ENCODE results near the gene EXOC4. TPM values are rescaled to one million over a fixed set of nuclear protein-coding genes. Genes with fewer than 3 reads are reported as not detected.

The EXOC4 gene
- total RNA-seq, 4 donors from 2014 or later, result 36.9 to 78.0 (median 52.2) TPM

DNA sequence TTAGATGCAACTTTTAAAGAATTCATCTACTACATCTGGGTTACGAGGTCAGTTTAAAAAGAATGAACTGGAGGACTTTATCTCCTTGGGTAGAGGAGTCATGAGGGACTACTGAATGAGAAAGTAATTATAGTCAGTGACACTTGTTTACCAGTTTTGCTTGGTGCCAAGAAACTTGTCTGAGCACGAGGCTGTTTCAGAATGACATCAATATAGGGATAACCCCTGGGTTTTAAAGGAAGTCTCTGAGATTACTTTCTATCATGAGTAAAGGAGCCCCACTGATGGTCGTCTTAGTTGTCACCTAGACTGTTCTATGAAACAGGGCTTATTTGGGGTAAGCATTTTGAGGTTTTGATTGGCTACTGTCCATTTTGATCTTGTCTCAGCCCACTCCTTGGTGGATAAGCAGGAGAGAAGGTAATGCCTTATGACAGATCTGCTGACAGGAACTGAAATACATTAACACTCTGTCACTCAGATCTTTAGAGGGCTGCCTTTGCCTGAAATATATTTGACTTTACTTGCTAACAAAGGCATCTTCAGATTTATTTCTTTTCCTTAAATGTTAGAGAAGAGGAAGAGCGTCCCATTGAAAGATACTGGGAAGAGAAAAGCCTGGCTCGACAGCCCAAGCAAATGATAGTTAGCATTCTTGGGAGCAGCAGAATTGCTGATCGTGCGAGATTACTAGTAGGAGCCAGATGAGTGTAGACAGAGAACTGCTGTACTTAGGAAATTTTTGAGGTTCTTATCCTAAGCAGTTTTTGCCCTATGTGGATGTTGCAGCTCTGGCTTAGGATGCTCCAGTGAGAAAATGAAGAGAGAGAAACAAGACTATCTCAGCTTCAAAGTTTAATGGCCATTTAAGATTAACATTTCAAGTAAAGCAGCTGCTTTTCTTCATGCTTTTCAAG is 575.1 kb downstream of the EXOC4 start:
- H3K27me3 ChIP-seq, result no peaks in the 10 kb centered on the region
- no peak overlapping the region for H3K4me3 ChIP-seq
- intact Hi-C loops (cut with DNase I; ENCODE audit: low total_unique reads), result no loop called here
- DNase-seq, result no peak
- H3K27ac ChIP-seq, result peak overlapping the region in 1 of 4 donors; percentile 26
- H3K36me3 ChIP-seq, result no peaks in the 10 kb centered on the region
- no peaks in the 10 kb centered on the region for H3K9me3 ChIP-seq
- no peak for TF ChIP-seq POLR2A (IDR thresholded peaks at IDR 0.05)
- TF ChIP-seq, protein P1, sequence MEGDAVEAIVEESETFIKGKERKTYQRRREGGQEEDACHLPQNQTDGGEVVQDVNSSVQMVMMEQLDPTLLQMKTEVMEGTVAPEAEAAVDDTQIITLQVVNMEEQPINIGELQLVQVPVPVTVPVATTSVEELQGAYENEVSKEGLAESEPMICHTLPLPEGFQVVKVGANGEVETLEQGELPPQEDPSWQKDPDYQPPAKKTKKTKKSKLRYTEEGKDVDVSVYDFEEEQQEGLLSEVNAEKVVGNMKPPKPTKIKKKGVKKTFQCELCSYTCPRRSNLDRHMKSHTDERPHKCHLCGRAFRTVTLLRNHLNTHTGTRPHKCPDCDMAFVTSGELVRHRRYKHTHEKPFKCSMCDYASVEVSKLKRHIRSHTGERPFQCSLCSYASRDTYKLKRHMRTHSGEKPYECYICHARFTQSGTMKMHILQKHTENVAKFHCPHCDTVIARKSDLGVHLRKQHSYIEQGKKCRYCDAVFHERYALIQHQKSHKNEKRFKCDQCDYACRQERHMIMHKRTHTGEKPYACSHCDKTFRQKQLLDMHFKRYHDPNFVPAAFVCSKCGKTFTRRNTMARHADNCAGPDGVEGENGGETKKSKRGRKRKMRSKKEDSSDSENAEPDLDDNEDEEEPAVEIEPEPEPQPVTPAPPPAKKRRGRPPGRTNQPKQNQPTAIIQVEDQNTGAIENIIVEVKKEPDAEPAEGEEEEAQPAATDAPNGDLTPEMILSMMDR (IDR thresholded peaks at IDR 0.05 in 4 of 5, conservative IDR thresholded peaks at IDR 0.05 in 1 of 5), result no peak
- peak; percentile 55 to 71 for ATAC-seq
- in situ Hi-C loops (cut with MboI; ENCODE audit: low sequenced_read_pairs in 4 of 4), result no loop called here
- peaks cover 0 to 33% of the 10 kb centered on the region in 2 donors for H3K4me1 ChIP-seq

DNA sequence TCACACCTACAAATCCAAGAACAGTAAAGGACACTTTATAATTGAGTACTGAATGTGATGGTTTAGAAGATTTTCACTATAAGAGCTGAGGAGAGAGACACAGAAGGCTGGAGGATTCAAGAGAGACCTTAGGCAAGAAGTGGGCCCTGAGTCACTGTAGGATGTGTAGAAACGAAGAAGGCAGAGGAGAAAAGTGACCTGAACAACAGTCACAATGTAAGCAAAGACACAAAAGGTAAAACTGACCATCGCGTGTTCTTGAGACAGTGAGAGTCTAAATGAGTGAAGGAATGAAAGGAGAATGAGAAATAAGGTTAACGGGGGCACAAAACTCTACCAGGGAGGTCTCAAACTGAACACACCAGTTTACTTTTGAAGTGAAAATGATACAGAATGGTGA is 576.0 kb downstream of the EXOC4 start:
- Histone ChIP-seq H3K27ac (no peak overlapping the region), H3K4me3 (no peak overlapping the region), H3K4me1 (peaks cover 0 to 33% of the 10 kb centered on the region in 2 donors), H3K9me3 (no peaks in the 10 kb centered on the region), H3K27me3 (no peaks in the 10 kb centered on the region), H3K36me3 (no peaks in the 10 kb centered on the region)
- no peak for TF ChIP-seq POLR2A (IDR thresholded peaks at IDR 0.05)
- TF ChIP-seq, protein P1 (IDR thresholded peaks at IDR 0.05 in 4 of 5, conservative IDR thresholded peaks at IDR 0.05 in 1 of 5), result no peak
- ATAC-seq, result no peak
- intact Hi-C loops (cut with DNase I; ENCODE audit: low total_unique reads), result no loop called here
- DNase-seq, result no peak
- in situ Hi-C loops (cut with MboI; ENCODE audit: low sequenced_read_pairs in 4 of 4), result no loop called here

DNA sequence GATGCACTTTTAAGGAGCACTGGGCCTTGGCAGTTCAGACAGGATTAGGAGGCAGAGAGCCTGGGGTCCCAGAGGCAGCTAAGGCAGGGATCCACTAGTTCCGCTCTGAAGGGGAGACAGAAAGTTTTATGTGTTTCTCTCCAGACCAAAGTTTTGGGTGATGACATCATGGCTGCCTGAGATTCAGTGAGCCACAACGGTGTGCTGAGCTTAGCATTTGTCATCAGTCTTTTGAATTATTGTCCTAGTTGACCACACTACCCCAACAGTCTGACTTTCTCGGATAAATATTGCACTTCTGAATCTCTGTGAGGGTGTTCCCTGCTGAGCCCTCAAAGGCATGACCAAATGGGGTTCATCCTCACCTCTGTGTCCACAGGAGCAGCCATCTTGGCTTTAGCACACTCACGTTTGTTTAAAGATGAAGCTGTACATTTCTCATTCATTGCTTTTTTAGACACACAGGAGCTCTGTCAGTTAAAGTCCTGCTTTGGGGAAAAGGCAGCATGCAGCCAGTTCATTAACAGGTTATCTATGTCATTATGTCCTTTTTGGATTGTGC is 576.5 kb downstream of the EXOC4 start:
- no peak for ATAC-seq
- H3K4me3 ChIP-seq, result no peak overlapping the region
- TF ChIP-seq POLR2A (IDR thresholded peaks at IDR 0.05), result no peak
- TF ChIP-seq, protein P1 (IDR thresholded peaks at IDR 0.05 in 4 of 5, conservative IDR thresholded peaks at IDR 0.05 in 1 of 5), result no peak
- peaks cover 0 to 32% of the 10 kb centered on the region in 2 donors for H3K4me1 ChIP-seq
- intact Hi-C loops (cut with DNase I; ENCODE audit: low total_unique reads) (no loop called here), in situ Hi-C loops (cut with MboI; ENCODE audit: low sequenced_read_pairs in 4 of 4) (no loop called here)
- H3K27ac ChIP-seq, result no peak overlapping the region
- no peaks in the 10 kb centered on the region for H3K9me3 ChIP-seq
- H3K27me3 ChIP-seq, result no peaks in the 10 kb centered on the region
- H3K36me3 ChIP-seq, result no peaks in the 10 kb centered on the region
- no peak for DNase-seq

DNA sequence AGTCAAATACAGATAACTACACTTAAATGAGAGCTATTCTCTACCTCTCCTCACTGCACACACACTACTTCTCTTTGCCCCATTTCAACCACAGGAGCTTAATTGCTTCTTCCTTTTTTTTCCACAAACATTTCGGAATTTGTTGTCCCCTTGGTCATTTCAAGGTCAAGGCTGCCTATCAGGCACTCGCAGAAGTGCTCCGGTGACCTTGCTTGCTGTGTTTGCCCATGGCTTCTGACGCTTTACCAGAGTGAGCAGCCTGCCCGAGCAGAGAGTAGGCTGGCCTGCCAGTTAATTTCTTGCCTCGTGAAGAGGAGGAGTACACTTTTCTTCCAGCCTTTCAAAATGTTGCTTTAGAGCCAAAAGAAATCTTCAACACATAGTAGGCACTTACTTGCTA is 577.2 kb downstream of the EXOC4 start:
- ATAC-seq, result no peak
- H3K27me3 ChIP-seq, result no peaks in the 10 kb centered on the region

More for the DNA sequence above, 577.2 kb downstream of the EXOC4 start:
- intact Hi-C loops (cut with DNase I; ENCODE audit: low total_unique reads), result no loop called here
- no peak for DNase-seq
- H3K36me3 ChIP-seq, result no peaks in the 10 kb centered on the region
- no peak overlapping the region for H3K27ac ChIP-seq
- no peak for TF ChIP-seq POLR2A (IDR thresholded peaks at IDR 0.05)
- TF ChIP-seq, protein P1 (IDR thresholded peaks at IDR 0.05 in 4 of 5, conservative IDR thresholded peaks at IDR 0.05 in 1 of 5), result no peak
- in situ Hi-C loops (cut with MboI; ENCODE audit: low sequenced_read_pairs in 4 of 4), result no loop called here
- no peak overlapping the region for H3K4me3 ChIP-seq
- H3K4me1 ChIP-seq, result peaks cover 0 to 25% of the 10 kb centered on the region in 2 donors
- H3K9me3 ChIP-seq, result no peaks in the 10 kb centered on the region

All from gastrocnemius medialis (tissue), 4 donors.